Measurements from ENCODE around the gene PLEKHO1.
"Not testable (repeated sequence)": the region's sequence is repeated elsewhere in the genome, so short reads cannot be mapped to it uniquely, and the experiment has no call there.

The PLEKHO1 gene

GRCh38 chr1:150168960-150169601 lies 19.4 kb downstream of the PLEKHO1 start:
- peak; percentile 41 for DNase-seq

- DNase-seq: no peak
Observed at GRCh38 chr1:150171801-150172200, 22.1 kb downstream of the PLEKHO1 start.

DNA sequence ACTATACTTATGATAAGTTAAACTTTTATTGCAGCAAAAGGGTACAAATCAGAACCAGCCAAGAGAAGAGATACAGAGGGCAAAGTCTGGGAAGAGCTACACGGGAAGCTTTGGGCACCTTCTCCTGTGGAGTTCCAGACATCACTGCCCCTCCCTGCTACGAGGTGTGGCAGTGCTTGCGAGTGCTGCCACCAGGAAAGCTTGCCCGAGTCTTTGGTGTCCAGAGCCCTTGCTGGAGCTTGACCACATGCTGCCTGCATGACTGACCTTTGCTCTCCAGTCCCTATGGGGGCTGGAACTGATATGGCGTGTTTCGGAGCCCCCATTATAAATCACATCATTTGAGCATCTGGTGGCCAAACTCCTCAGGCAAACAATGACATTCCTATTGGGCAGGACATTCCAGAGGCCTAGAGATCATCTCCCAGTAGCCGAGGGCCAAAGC lies 23.4 kb downstream of the PLEKHO1 start:
- no peak for DNase-seq

GRCh38 chr1:150176593-150176992 lies 26.9 kb downstream of the PLEKHO1 start:
- DNase-seq: no peak

- no peak for DNase-seq
Observed at GRCh38 chr1:150178548-150178947, 28.8 kb downstream of the PLEKHO1 start.

- no peak for DNase-seq
Observed at GRCh38 chr1:150179867-150180266, 30.2 kb downstream of the PLEKHO1 start.

DNA sequence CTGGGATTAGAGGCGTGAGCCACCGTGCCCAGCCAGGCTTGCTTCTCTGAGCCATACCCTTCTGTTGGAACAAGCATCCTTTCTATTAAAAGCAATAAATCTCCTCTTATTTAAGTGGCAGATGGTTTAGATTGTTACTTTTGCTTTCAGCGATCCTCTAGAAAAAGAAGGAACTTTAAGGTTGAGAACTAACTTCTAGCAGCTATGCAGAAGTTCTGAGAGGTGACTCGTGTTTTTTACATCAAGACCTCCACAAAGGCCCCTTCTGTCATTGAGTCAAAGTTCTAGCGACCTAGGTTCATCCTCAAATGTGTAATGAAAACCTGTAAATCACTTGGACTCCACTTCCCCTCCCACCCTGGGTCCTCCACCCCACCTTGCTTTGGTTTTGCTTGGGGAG lies 30.8 kb downstream of the PLEKHO1 start:
- DNase-seq: no peak

- DNase-seq: no peak
Observed at GRCh38 chr1:150182247-150182646, 32.5 kb downstream of the PLEKHO1 start.

GRCh38 chr1:150183061-150183460 lies 33.3 kb downstream of the PLEKHO1 start:
- no peak for DNase-seq

GRCh38 chr1:150185481-150185880 lies 35.8 kb downstream of the PLEKHO1 start:
- no peak for DNase-seq

GRCh38 chr1:150186438-150186788 lies 36.7 kb downstream of the PLEKHO1 start:
- not testable (repeated sequence) for DNase-seq

DNA sequence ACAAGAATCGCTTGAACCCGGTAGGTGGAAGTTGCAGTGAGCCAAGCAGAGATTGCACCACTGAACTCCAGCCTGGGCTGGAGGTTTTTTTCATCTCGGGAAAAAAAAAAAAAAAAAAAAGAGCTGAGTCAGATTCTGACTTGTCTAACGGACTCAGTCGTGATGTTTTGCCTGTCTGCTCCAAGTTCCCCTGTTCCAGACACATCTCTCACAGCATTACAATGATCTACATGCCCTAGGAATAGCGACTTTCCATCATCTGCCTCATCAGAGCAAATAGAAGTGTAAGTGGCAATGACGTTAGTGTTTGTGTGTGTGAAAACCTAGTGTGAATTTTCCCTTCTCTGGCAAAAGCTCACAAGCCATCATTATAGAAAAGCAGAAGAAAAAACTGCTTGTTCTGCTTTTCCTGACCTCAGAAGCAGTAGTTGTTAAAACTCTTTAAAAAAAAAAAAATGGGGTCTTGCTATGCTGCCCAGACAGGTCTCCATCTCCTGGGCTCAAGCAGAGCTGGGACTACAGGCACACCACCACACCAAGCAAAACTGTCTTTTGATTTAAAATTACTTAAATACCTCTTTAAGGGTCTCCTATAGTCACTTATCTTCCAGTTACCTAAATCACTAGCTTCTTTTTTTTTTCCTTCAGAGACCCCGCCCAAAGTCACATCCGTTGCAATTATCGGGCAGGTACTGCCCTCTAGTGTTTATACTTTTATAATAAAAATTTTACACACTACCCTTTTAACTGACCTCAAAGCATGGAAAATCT lies 37.3 kb downstream of the PLEKHO1 start:
- peak; percentile 54 for DNase-seq

GRCh38 chr1:150187560-150187931 lies 37.8 kb downstream of the PLEKHO1 start:
- no peak for DNase-seq

DNA sequence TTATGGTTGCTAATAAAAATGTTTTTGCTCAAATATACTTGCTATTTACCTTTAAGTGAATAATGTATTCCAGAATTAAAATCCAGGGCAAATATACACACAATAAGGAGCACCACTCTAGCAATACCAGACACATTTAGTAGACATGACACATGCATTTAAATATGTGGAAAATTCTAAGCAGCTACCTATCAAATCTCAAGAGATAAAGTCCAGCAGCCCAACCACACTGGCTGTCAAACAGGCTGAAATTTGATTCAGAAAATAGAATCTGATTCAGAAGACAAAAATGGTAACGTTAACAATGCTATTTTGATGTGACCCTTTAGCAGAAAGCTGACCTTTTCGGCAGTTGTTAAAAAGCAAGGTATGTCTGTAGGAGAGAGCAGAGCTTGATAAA lies 42.3 kb downstream of the PLEKHO1 start:
- no peak for DNase-seq

- no peak for DNase-seq
Observed at GRCh38 chr1:150194381-150195031, 44.8 kb downstream of the PLEKHO1 start.

GRCh38 chr1:150196417-150196816 lies 46.7 kb downstream of the PLEKHO1 start:
- DNase-seq: no peak

DNA sequence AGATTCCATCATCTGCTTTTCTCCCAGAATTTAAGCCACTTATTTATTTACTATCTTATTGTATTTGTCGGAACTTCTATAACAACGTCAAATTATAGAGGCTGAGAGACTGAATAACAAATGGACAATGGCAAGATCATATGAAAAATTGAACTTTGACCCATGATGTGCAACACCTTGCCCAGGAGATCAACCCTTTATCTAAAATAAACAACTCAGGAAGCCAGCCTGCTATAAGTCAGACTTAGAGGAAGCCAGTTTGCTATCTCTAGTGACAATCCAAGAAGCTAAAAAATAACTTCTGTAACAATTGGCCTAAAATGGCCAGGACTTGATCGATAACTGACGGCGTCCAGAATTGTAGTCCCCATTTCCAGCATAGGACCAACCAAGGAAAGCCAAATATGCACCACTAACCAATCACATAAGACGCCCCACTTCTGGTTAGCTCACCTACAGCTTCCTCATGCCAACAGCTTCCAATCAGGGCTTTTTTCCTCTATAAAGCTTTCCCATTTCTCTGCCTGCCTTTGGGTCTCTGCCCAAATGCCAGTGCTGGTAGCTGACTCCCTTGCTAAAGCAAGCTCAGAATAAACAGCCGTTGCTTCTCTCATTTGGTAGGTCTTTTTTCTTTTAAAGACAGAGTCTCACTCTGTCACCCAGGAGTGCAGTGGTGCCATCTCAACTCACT lies 57.7 kb downstream of the PLEKHO1 start:
- no peak for DNase-seq

DNA sequence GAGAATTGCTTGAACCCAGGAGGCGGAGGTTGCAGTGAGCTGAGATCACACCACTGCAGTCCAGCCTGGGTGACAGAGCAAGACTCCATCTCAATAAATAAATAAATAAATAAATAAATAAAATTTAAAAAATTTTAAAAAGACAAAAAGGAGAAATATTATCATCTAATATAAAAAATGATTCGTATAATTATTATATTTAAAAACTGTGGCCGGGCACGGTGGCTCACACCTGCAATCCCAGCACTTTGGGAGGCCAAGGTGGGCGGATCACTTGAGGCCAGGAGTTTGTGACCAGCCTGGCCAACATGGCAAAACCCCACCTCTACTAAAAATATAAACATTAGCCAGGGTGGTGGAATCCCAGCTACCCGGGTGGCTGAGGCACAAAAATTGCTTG lies 58.7 kb downstream of the PLEKHO1 start:
- not testable (repeated sequence) for DNase-seq
